Peyer's patch (tissue), 4 donors: Measurements from ENCODE around the gene SYPL1.

ENCODE experiments used
- CTCF ChIP-seq, 6 experiments: fragments of 450-650 bp in 4 of 6; fragments of 200-600 bp in 2 of 6; sonication (generic) in 1 of 6; IDR thresholded peaks; one replicate each; pipeline ENCODE4 v1.5.1; 2017 to 2019; ENCODE audit warnings: antibody characterized with exemption in 6 of 6, mild to moderate bottlenecking in 3 of 6, moderate library complexity in 1 of 6
- POLR2A ChIP-seq, 2 donors: fragments of 450-650 bp; IDR thresholded peaks; one replicate each; pipeline ENCODE4 v1.5.1; 2017; ENCODE audit warnings: antibody characterized with exemption in 2 of 2, mild to moderate bottlenecking in 2 of 2, moderate library complexity in 2 of 2

DNA sequence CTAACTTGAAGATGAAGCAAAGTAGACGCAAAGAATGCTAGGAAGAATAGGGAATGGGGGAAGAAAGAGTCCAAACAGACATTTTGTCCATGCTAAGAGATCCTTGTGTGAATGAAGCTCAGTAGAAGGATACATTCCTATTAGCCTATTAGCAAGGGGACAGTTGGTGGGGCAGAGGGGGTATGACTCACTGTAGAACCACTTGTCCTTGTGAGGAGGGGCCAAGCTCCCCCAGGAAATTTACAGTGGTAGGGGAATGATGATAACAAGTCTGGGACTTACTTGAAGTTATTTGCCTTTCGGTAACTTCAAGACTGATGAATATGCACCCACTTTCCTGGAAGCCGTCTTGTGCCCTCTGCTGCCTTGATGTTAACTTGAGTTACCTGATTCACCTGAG, 17.2 kb upstream of the SYPL1 start:
- TF ChIP-seq CTCF (IDR thresholded peaks at IDR 0.05): no peak
- TF ChIP-seq POLR2A (IDR thresholded peaks at IDR 0.05): no peak
